PC-9 (cell line): Measurements from ENCODE around the gene BDH1. TPM values are rescaled to one million over a fixed set of nuclear protein-coding genes. Genes with fewer than 3 reads are reported as not detected.

Experiments
- BruUV-seq: library from RNA; stranded (reverse); fragments of 400-500 nt; replicated peaks from 2 replicates; lab custom pipeline; 2021; lab: Mats Ljungman, UMichigan
- CTCF ChIA-PET: fragments of 300-600 bp; sonication (Branson Sonifier 250); formaldehyde crosslinking; loops from one replicate; lab custom pipeline; 2022; ENCODE audit warnings: antibody characterized with exemption; lab: Charles Lee
- POLR2A ChIA-PET: fragments of 300-600 bp; sonication (Branson Sonifier 250); formaldehyde crosslinking; loops from one replicate; lab custom pipeline; 2022; ENCODE audit warnings: antibody characterized with exemption; ENCODE audit not compliant: unreplicated experiment; lab: Charles Lee
- DNase-seq, 2 experiments: peaks; one replicate each; pipeline versions ENCODE4 v3.0.0 to v3.0.0-alpha.2; 2015 to 2022; ENCODE audit warnings: mixed read lengths in 1 of 2
- H2AFZ ChIP-seq: fragments of 200-600 bp; sonication (generic); 2 replicates; pipeline ENCODE4 v1.8.1; 2017; ENCODE audit warnings: antibody characterized with exemption
- H3F3A ChIP-seq: fragments of 200-600 bp; sonication (generic); 2 replicates; pipeline ENCODE4 v1.8.1; 2017; ENCODE audit warnings: antibody characterized with exemption, mild to moderate bottlenecking, low read depth; ENCODE audit not compliant: insufficient read depth
- H3K27ac ChIP-seq: fragments of 200-600 bp; sonication (generic); 2 replicates; pipeline ENCODE4 v1.6.1; 2016; ENCODE audit warnings: mixed run types
- H3K27me3 ChIP-seq: fragments of 200-600 bp; sonication (generic); 2 replicates; pipeline ENCODE4 v1.6.1; 2016; ENCODE audit warnings: low read depth, mixed run types; ENCODE audit not compliant: insufficient read depth
- H3K36me3 ChIP-seq: fragments of 200-600 bp; sonication (generic); 2 replicates; pipeline ENCODE4 v1.6.1; 2016; ENCODE audit warnings: low read depth, mixed run types
- H3K4me1 ChIP-seq: fragments of 200-600 bp; sonication (generic); replicated peaks from 2 replicates; pipeline ENCODE4 v1.6.1; 2016; ENCODE audit warnings: mixed run types; ENCODE audit not compliant: insufficient read depth
- H3K4me2 ChIP-seq: fragments of 200-600 bp; sonication (generic); 2 replicates; pipeline ENCODE4 v1.6.1; 2017; ENCODE audit warnings: mixed run types
- H3K4me3 ChIP-seq: fragments of 200-600 bp; sonication (generic); 2 replicates; pipeline ENCODE4 v1.6.1; 2016; ENCODE audit warnings: mixed run types
- H3K79me2 ChIP-seq: fragments of 200-600 bp; sonication (generic); 2 replicates; pipeline ENCODE4 v1.6.1; 2017; ENCODE audit warnings: low read depth, mixed run types
- H3K9me2 ChIP-seq: fragments of 200-600 bp; sonication (generic); 2 replicates; pipeline ENCODE4 v1.8.1; 2017; ENCODE audit warnings: mild to moderate bottlenecking; ENCODE audit not compliant: insufficient read depth
- H3K9me3 ChIP-seq: fragments of 200-600 bp; sonication (generic); 2 replicates; pipeline ENCODE4 v1.8.1; 2016; ENCODE audit warnings: low read depth; ENCODE audit not compliant: insufficient read depth
- H4K20me1 ChIP-seq: fragments of 200-600 bp; sonication (generic); 2 replicates; pipeline ENCODE4 v1.8.1; 2017; ENCODE audit not compliant: insufficient read depth
- CTCF ChIP-seq: fragments of 200-600 bp; sonication (generic); conservative IDR thresholded peaks from 2 replicates; pipeline ENCODE4 v1.6.1; 2017; ENCODE audit warnings: mixed run types, antibody characterized with exemption, mild to moderate bottlenecking, moderate library complexity
- EZH2 ChIP-seq: fragments of 200-600 bp; sonication (generic); IDR thresholded peaks from 2 replicates; pipeline ENCODE4 v1.8.0; 2017; ENCODE audit warnings: antibody characterized with exemption, low read depth
- intact Hi-C: fragments of 100-400 bp; cut with micrococcal nuclease; formaldehyde crosslinking; loops from one replicate; pipeline ENCODE4 v1.10.0; 2022; ENCODE audit not compliant: unreplicated experiment
- total RNA-seq: library from RNA; stranded (reverse); gene quantifications from 2 replicates; pipeline ENCODE4 v1.2.3, GENCODE V29; 2021

Gene BDH1
- total RNA-seq, 1 experiment from 2014 or later, result 55.1 TPM

DNA sequence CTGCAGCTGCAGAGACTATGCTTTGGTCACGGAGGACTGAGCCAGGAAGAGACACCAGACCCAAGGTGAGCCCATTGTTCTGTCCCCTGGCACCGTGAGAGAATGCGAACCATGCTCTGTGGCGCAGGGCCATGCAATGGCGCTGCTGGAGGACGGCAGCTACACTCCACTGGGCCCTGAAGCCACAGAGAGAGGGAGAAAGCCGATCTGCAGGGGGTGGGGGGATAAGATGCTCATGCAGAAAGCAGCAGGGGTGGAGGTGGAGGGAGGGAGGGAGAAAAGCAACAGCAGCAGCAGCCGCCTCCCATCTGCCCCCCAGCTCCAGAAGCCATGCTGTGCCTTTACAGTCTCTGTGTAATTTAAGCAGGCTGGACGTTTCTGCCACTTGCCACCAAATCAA is 5.3 kb downstream of the BDH1 start:
- no peak overlapping the region for H3K4me3 ChIP-seq
- DNase-seq, result no peak
- no peaks in the 10 kb centered on the region for H3K9me2 ChIP-seq
- H4K20me1 ChIP-seq, result no peaks in the 10 kb centered on the region
- H3F3A ChIP-seq, result peaks cover 6% of the 10 kb centered on the region; the same call in 1 of the 2 replicates
- BruUV-seq, result no TSS peak
- H2AFZ ChIP-seq, result no peak overlapping the region
- H3K27me3 ChIP-seq, result no peaks in the 10 kb centered on the region
- H3K36me3 ChIP-seq, result no peaks in the 10 kb centered on the region
- no peak overlapping the region for H3K4me2 ChIP-seq
- no peak overlapping the region for H3K27ac ChIP-seq
- peaks cover 6% of the 10 kb centered on the region for H3K4me1 ChIP-seq
- peaks cover 9% of the 10 kb centered on the region; the same call in 1 of the 2 replicates for H3K79me2 ChIP-seq
- CTCF ChIA-PET, result interaction anchor here (0.6 kb wide), 1 partner anchor 8 kb away, joined by 3 read pairs; no protein-coding TSS in a partner anchor
- POLR2A ChIA-PET, result no interaction called here
- no peaks in the 10 kb centered on the region for H3K9me3 ChIP-seq
- intact Hi-C loops, result no loop called here
- TF ChIP-seq EZH2, result no peak
- no peak for TF ChIP-seq CTCF

DNA sequence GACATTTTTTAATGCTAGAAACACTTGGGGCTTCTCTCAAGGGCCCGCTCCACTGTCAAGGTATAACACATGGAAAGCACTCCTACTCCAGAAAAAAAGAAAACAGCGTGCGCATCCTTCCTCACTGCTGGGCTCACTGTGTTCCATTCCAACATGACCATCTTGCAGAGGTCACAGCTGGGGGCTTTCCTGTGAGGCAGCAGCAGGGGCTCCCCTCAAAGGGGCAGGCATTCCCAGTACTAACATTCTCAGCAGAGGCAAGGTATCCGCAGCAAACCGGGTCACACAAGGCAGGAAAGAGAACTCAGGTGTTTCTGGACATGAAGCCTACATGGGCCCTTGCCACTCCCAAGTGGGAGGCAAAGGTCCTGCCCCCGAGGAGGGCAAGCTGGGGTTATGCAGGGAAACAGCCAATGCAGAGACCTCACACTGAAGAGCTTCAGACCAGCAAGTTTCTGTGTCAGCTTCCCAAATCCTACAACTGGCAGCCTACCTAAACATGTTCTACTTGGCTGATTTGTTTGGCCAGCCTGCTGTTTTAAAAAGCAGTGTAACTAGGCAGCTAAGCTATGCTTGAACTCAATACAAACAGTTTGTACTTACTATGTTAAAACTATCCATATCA is 6.4 kb downstream of the BDH1 start:
- Histone ChIP-seq H3K27ac (no peak overlapping the region), H3K4me2 (no peak overlapping the region), H3F3A (peaks cover 4% of the 10 kb centered on the region; the same call in 1 of the 2 replicates), H3K79me2 (peaks cover 9% of the 10 kb centered on the region; the same call in 1 of the 2 replicates), H3K9me2 (no peaks in the 10 kb centered on the region), H3K27me3 (no peaks in the 10 kb centered on the region), H3K9me3 (no peaks in the 10 kb centered on the region), H3K36me3 (no peaks in the 10 kb centered on the region), H3K4me3 (no peak overlapping the region), H4K20me1 (no peaks in the 10 kb centered on the region), H3K4me1 (peaks cover 5% of the 10 kb centered on the region), H2AFZ (no peak overlapping the region)
- CTCF ChIA-PET, result no interaction called here
- intact Hi-C loops, result no loop called here
- no peak for TF ChIP-seq EZH2
- TF ChIP-seq CTCF, result no peak
- no peak for DNase-seq
- POLR2A ChIA-PET, result no interaction called here
- BruUV-seq, result no TSS peak

DNA sequence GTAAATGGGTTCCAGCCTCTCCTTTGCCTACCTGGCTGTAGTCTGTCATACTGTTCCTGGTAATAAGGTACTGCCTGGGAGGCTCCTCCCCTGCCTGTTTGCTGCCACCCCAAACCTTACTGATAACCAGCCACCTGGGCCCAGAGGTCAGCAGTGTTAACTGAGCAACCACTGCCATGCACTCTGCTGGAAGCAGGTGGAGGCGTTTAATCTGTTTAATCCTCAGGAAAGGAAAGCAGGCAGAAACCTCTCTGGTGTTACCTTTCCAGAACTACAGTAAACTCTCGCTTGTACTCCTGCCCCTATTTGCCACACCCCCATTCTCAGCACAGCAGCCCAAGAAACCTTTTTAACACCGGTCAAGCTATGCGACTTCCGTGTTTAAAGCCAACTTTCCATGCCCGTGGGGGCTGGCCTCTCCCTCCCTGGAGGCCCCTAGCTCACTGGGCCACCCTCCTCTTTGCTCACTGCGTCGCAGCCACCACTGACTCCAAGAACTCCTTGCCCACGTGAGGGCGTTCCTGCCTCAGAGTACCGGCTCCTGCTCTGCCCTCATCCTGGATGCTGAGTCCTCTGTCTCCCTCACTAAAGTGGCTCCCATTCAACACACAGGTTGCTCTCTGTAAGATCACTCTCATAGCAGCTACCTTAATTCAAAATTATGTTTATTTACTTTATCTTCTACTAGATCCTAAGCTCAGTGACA is 8.3 kb downstream of the BDH1 start:
- ChIA-PET POLR2A (interaction anchor here (0.6 kb wide), 1 partner anchor 368 kb away, joined by 3 read pairs; no protein-coding TSS in a partner anchor), CTCF (no interaction called here)
- Histone ChIP-seq H3K4me1 (no peaks in the 10 kb centered on the region), H3K9me3 (no peaks in the 10 kb centered on the region), H4K20me1 (no peaks in the 10 kb centered on the region), H3K4me3 (no peak overlapping the region), H3F3A (no peaks in the 10 kb centered on the region), H3K36me3 (no peaks in the 10 kb centered on the region), H3K9me2 (no peaks in the 10 kb centered on the region), H3K27me3 (no peaks in the 10 kb centered on the region), H3K4me2 (no peak overlapping the region), H2AFZ (no peak overlapping the region), H3K27ac (no peak overlapping the region), H3K79me2 (no peaks in the 10 kb centered on the region)
- no TSS peak for BruUV-seq
- DNase-seq, result no peak
- intact Hi-C loops, result no loop called here
- TF ChIP-seq CTCF (no peak), EZH2 (no peak)
